ENCODE data around the gene FBXO41.
A peak's percentile ranks its signal among the peaks of the same experiment; 100 is the strongest.

FBXO41 gene, protein sequence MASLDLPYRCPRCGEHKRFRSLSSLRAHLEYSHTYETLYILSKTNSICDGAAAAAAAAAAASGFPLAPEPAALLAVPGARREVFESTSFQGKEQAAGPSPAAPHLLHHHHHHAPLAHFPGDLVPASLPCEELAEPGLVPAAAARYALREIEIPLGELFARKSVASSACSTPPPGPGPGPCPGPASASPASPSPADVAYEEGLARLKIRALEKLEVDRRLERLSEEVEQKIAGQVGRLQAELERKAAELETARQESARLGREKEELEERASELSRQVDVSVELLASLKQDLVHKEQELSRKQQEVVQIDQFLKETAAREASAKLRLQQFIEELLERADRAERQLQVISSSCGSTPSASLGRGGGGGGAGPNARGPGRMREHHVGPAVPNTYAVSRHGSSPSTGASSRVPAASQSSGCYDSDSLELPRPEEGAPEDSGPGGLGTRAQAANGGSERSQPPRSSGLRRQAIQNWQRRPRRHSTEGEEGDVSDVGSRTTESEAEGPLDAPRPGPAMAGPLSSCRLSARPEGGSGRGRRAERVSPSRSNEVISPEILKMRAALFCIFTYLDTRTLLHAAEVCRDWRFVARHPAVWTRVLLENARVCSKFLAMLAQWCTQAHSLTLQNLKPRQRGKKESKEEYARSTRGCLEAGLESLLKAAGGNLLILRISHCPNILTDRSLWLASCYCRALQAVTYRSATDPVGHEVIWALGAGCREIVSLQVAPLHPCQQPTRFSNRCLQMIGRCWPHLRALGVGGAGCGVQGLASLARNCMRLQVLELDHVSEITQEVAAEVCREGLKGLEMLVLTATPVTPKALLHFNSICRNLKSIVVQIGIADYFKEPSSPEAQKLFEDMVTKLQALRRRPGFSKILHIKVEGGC

GRCh38 chr2:73284296-73285158 is at the start of gene FBXO41:
TSS of gene FBXO41 (minus strand) at chr2:73284478. CDS start at chr2:73269630, 14,848 bp downstream.
- no peak for FAIRE-seq

- FAIRE-seq = no peak
These were observed 49.8 kb upstream of the FBXO41 start for GRCh38 chr2:73334045-73334444.

DNA sequence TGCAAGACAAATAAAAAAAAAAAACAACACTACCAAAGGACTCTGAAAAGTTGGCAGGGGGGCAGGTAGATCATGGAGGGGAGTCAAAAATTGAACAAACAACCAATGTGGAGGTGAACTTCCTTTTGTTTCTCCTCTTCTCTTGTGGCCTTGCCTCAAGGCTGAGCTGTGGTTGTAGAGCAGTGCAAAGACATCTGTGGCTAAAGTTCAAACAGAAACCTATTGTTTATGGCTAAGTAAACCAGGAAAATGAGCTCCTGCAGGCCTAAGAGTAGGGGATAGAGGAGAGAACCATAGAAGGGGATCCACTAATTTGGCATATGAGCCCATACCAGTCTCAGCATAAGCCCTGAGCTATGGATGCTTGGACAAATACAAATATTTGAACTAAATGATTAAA is 49.3 kb upstream of the FBXO41 start:
- FAIRE-seq = no peak

DNA sequence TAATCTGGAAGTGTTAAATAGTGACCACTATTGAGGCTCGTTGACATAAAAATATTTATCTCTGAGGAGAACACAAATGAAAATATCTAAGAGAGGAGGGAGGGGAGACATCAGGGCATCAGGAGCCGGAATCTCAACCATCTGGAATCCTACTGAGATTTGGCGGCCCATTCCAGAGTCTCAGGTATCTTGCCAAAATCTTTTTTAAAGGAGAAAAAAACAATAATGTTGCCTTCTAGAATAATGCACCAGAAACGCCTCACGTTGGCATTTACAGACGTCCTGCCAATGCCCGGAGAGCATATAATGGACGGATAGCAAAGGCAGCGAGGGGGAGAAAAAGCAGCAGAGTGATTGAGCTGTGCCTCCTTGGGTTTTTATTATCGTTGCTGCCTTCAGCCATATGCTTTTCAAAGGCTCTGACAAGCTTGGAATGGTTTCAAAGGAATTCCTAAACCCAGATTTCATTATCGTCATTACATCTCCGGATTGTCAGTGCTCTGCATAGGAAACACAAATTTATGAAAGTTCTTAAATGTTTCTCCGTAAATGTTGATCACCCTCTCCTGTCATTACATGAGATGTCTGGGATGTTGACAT is 39.9 kb upstream of the FBXO41 start:
- no peak for FAIRE-seq

DNA sequence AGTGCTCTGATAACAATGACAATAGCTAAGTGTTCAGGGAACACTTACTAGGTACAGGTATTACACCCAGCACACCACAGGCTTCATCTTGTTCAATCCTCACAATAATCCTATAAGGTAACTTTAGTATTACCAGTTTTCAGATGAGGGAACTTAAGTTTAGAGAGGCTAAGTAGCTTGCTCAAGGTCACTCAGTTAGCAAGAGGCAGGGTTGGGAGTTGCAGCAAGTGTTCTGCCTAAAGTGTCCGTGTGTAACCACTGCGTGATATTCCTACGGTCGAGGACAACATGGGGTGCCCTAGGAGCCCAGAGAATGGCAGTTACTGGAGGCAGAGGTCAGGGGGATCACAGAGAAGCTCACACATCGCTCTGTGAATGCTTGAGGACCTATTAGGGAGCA is 39.3 kb upstream of the FBXO41 start:
- FAIRE-seq = no peak

GRCh38 chr2:73314441-73314840 is 30.2 kb upstream of the FBXO41 start:
- no peak for FAIRE-seq

DNA sequence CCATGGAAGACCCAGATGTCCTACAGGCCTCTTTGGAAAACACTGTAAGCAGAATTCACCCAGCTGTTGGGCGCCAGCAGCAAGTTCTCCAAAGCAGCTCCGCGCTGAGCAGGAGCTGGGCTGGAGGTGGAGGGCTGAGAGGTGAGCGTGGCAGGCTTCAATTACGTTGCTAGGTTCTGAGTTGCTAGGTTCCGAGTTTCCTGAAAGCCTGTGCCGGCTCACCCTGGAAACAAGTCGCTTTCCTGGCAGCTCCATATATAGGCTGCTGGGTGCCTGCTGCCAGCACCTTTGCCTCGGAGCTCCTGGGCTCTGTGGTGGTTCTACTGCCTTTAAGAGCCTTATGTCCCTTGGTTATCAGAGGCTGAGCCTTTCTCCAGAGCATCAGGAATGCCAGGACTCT is 23.4 kb upstream of the FBXO41 start:
- peak; percentile 91 for FAIRE-seq

DNA sequence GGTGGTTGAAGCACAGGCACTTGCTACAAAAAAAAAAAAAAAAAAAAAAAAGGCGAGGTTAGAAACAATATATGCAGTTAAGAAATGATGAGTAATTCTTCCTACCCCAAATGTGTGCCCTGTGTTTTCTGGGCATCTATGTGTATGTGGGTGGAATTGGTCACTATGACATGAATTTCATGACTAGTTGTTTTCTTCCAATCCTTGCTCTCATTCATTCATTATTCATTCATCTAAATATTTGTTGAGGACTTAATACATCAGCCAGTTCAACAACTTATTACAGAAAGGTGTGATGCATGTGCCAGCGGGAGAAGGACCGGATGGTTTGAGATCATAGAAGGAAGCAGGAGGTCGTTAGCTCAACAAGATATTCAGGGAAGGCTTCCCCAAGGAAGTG is 17.4 kb upstream of the FBXO41 start:
- no peak for FAIRE-seq

DNA sequence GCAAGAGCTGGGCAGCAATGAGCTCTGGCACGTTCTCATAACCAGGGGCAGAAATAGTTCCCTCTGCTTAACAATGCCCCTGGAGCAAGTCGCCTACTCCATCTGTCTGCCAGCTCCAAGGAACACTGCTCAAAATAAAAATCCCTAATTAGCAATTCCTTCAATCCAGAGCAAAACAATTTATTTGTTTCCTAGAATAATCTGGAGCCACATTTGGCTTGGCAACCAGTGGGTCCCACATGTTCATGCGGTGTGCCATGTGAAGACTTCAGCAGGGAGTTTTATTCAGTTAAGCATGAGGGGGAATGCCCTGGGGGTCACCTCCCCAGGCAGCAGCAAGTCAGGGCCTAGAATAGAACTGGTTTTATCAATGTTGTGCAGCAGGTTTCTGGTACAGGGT is 16.6 kb upstream of the FBXO41 start:
- FAIRE-seq = no peak

DNA sequence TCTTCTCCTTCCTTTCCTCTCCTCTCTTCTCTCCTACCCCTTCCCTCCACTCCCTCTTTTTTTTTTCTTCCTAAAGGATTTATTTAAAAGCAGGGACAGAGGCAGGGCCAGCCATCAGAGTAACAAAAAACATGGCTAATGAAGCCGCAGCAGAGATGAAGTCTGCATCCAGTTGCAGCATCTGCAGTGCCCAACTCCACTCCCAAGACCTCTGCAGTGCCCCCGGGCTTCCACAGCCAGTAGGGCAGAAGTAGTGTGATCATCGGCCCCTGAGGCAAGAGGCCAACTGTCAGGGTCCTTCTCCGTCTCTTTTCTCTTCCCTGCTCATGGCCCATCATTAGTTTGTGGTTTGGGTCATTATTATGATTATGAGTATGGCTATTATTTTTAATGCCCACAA is 13.3 kb upstream of the FBXO41 start:
- no peak for FAIRE-seq

- peak; percentile 97 for FAIRE-seq
These were observed 12.9 kb upstream of the FBXO41 start for GRCh38 chr2:73297151-73297559.

GRCh38 chr2:73295751-73296400 is 11.6 kb upstream of the FBXO41 start:
- no peak for FAIRE-seq

DNA sequence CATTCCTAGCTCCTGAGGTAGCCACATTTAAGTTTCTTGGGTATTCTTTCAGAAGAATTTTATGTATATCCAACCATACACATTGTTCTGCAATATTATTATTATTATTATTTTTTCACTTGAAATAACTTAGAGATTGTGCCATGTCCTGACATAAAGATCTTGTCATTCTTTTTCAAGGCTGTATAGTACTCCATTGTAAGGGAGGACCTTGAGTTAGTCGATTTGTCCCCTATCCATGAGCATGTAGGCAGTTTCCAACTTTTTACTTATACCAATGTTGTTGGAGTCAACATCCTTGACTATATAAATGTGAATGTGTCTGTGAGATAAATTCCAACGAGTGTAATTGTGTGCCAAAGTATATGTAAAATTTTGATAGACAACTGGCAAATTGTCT is 10.0 kb upstream of the FBXO41 start:
- FAIRE-seq = peak; percentile 85

DNA sequence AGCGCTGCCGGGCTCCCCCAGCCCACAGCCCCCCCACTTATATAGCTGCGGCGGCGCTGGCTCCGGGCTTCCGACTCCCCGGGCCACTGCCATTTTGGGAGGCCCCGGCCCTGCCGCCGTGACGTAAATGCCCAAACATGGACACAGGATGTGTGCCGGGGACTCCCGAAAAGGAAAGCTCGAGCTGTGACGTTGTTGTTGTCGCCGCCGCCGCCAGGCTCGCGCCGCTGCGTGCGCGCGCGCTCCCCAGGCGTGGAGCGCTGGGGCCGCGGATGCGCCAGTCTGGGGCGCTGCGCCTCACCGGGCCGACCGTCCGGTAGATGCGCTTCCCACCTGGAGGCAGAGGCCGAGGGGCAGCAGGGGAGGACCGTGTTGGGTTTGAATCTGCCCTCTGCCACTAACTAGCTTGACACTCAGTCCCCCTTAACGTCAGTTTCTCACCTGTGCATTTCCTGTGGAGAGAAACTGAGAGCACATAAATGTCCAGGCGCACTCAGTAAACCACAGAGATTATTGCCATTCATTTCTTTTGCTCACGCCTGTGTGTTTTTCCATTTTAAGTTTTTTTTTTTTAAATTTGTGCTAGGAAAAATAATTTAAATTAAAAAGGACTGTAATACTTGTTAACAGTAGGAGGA is 9.4 kb upstream of the FBXO41 start, which contains the start of gene EGR4:
Gene EGR4 (minus strand): TSS at position 15 of the 638 bp plus-strand sequence. CDS start 231 bp downstream, outside the sequence.
- FAIRE-seq = peak; percentile 65

GRCh38 chr2:73292906-73293533 is 8.7 kb upstream of the FBXO41 start:
- no peak for FAIRE-seq

GRCh38 chr2:73292316-73292905 is 8.1 kb upstream of the FBXO41 start:
- FAIRE-seq = no peak

DNA sequence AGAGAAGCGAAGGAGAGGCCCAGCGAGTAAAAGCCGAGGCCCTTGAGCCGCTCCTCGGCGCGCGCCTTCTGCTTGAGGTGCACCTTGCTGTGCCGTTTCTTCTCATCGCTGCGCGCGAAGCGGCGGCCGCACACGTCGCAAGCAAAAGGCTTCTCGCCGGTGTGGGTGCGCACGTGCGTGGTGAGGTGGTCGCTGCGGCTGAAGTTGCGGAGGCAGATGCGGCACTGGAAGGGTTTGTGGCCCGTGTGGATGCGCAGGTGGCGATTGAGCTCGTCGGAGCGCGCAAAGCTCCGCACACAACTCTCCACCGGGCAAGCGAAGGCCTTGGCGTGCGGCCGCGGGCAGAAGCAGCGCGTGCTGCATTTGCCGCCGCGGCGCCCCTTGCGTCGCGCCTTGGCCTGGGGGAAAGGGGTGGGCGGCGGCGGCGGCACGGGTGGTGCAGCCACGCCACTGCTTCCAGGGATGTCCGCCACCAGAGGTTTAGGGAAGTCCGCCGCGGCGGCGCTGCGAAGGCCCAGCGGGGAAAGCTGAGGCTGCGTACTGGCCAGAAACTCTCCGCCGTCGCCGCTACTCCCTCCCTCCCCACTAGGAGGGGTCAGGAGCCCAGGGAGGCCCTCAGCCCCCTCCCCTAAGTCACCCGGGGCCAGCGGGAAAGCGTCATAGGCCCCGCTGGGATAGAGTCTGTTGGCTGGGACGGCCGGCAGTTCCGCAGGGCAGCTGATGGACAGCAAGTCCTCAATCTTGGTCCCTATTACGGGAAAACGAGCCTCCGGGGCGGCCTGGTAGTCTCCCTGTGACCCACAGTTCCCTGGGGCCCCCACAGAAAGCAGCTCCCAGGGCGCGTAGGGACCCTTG is 7.4 kb upstream of the FBXO41 start:
- FAIRE-seq = no peak

GRCh38 chr2:73291093-73291460 is 6.8 kb upstream of the FBXO41 start:
- FAIRE-seq = no peak

- FAIRE-seq = peak; percentile 68
These were observed 6.0 kb upstream of the FBXO41 start for GRCh38 chr2:73290049-73290839.

Measured in islet of Langerhans (tissue), 1 donor.